Measurements from ENCODE around the gene SELENOH.

SELENOH gene

DNA sequence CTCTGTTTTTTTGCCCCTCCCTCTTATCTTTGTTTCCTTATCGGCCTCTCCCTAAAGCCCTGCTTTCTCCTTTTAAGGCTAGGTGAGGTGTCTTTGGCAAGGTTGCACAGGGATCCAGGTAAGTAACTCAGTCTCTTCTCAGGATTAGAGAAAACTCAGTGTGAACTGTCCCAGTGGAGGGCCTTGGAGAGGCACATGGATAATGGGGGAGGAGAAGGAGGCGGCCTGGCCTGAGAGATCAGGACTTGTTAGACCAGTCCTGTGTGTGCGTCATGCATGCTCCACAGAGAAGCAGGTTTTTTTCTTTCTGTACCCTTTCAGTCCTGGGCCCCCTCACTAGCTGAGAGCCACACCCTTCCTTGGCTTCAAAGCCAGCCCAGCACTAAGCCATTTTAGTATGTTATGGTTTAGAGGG lies 40.2 kb downstream of the SELENOH start:
- peak; percentile 61 for DNase-seq (ENCODE audit: low spot score)

DNA sequence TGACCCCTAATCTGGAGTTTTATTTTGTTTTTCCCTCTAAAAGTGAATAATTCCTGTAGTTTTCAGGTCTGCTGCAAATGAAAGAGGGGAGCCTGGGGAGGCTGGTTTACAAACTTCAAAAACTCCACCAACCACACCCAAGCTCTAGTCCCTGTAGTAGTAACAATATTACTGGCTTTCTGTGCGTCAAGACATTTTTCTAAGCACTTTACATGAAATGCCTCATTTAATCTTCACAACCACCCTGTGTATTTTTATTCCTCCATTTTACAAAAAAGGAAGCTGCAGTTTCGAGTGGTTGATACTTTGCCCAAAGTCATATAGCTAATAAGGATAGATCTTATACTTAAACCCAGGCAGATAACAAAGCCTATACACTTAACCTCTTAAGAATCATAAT lies 43.8 kb downstream of the SELENOH start:
- no peak for DNase-seq (ENCODE audit: low spot score)

DNA sequence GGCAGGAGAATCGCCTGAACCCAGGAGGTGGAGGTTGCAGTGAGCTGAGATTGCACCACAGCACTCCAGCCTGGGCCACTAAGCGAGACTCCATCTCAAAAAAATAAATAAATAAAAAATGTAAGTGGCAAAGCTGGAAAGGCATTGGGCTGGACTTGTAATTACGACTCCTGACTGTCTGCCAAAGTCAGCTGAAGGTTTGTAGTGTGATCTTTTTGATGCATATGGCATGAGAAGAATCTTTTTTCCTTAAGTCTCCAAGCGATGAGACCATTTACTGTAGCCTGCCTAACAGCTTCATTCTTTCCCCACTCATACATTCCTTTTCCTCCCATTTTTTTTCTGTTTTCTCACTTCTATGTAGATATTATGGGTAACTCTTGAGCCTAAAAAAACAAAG lies 45.1 kb downstream of the SELENOH start:
- DNase-seq (ENCODE audit: low spot score), result no peak

DNA sequence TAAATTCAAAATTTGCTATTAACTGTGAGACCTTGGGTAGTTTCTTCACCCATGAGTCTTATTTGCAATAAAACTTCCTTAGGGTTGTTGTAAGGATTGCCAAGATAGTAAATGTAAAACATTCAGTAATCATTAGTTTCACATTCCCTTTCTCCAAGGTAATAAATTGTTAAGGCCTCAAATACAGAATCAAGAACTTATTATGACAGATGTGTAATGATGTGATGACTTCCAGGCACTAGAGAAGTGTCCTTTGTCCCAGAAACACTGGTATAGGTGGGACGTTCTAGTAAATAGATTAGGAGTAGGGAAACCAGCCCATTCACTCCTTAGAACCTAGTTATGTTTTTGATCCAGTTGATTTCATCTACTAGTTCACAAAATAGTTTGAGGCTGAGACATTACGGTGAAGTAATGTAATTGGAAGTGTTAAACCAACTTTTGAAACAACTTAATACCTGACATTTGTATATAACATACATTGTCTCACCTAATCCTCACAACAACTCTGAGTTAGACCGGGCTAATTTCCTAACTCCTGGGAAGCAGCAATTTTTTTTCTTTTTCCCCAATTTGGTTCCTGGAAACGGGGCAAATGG lies 45.8 kb downstream of the SELENOH start:
- no peak for DNase-seq (ENCODE audit: low spot score)

DNA sequence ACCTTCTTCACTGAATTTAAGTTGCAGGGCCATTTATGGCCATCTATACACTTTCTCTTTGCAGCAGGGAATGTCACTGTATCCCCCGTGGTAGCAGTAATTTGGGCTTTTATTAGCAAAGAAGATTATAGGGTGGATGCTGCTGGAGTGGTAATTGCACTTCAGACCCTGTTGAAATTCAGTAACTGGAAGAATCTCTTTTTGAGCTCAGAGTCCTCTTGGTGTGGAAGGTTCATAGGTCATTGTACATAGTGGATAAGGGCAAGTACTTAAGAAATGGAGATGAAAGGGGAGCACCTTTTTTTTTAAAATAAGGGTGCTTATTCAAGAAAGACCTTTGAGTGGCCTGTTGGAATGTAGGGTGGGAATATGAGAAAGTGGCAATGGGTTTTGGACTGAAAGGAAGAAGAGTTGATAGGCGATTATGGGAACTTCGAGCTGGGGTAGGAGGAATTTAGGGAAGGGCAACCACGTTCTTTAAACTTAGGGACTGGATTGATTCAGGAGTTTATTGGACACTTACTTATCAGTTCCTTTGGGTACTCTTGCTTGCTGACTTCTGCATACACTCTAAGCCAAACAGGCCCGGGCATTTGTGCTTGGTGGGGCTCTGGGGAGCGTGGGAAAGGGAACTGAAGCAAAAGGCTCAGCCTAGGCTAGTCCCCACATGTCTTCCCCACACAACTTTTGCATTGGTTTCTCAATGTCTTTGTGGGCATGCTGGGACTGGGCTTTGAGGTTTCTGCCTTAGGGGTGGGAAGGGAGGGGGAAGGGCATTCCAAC lies 46.8 kb downstream of the SELENOH start:
- peak; percentile 56 for DNase-seq (ENCODE audit: low spot score)

DNA sequence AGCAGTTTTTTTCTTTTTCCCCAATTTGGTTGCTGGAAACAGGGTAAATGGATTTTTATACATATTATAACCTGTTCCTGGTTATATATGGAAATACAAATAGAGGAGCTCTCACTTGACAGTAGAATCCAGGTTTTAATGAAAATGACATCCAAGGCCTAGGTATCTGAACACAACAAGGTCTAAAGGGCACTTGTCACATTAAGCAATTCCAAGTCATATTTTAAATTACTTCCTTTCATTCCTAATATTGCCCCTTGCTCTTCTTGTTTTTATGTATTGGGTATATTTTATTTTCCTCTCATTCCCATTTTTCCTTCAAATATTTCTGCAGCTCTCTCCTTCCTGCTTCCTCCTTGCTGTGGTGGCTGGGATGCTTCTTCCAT lies 47.4 kb downstream of the SELENOH start:
- no peak for DNase-seq (ENCODE audit: low spot score)

DNA sequence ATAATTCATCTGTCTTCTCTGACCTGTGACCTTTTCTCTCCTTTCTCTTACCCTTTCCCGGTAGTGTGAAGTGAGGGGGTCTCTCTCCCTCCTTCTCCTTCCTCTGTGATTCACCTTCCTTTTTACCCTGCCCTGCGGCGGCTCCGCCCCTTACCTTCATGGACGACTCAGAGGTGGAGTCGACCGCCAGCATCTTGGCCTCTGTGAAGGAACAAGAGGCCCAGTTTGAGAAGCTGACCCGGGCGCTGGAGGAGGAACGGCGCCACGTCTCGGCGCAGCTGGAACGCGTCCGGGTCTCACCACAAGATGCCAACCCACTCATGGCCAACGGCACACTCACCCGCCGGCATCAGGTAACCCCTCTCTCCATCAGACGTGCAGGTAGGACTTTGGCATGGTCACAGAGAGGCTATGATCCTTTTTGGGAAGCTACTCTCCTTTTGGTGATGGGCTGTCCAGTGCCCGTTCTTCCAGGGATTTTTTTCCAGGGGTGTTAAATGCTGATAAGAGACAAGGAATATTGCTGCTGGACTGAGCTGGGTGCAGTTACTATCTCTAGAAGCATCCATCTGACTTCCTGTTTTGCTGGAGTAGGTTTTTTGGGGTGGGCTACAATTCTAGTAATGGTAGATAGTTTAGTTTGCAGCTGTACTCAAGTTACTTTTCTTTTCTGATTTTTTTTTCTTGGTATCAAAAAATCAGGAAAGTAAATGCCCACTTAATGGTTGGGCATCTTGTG lies 50.2 kb downstream of the SELENOH start:
- no peak for DNase-seq (ENCODE audit: low spot score)

DNA sequence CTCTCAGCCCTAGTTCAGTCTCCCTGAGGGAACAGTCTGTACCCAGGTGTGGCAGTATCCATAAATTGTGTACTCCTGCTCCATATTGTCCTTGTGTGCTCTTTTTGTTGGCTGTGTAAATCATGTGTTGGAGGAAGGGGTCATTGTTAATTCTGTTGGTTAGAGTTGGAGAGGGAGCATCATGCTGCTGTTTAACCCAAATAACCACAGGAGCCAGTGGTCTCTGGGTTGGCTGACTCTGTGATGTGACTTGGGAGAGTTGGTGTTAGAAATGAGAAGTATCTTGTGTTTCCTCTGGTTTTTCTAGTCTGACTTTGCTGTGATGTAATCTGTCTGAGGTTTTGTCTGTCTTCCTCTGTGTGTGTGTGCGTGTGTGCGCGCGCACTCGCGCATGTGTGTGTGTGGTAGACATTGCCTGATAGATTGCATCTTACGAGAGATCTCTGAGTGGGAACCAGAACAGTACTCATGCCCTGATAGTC lies 50.8 kb downstream of the SELENOH start:
- DNase-seq (ENCODE audit: low spot score), result no peak

DNA sequence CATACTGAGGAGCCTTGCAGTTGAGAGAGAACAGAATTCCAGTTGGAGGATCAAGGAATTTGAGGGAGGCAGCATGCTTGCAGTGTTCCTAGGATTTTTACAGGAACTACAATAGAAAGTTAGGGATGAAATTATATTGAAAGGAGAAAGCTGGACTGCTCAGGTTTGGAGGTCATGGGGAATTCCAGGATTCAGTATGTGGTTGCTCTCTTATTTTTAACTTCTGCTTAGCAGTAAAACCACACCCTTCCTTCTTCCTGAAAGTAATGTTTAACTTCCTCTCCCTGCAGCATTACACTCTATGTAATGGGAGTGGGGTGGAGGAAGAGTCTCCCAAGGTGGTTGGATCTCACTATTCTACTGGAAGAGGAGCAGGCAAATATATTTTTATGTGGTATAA lies 51.6 kb downstream of the SELENOH start:
- DNase-seq (ENCODE audit: low spot score), result no peak
